Measurements from ENCODE around the gene LSM7.

GRCh38 chr19:2315121-2315817 is 13.1 kb downstream of the LSM7 start:
- TF ChIP-seq POLR2AphosphoS5 (IDR thresholded peaks at IDR 0.05; ENCODE audit: insufficient read depth in 1 of 2, low read depth in 1 of 2) (no peak), CTCF (IDR thresholded peaks at IDR 0.05) (no peak)
